ENCODE results near the gene RASAL1.
"Not testable (repeated sequence)": the region's sequence is repeated elsewhere in the genome, so short reads cannot be mapped to it uniquely, and the experiment has no call there.

RASAL1 gene

DNA sequence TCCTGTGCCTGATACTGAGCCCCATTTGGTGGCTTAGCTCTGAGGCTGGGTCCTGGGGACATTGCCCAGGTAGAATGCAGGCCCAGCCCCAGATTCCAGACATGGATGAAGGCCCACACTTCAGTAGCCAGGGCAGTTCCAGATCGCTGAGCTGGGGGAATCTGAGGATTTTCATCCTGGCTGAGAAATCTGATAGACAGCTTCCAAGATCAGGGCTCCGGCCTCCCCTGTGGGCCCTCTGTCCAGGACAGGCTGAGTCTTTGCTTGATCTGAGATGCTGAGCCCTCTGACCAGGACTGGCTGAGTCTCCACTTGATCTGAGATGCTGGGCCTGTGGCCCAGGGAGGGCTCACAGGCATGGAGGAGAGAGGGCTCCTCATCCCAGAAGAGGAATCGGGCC, 3.3 kb upstream of the RASAL1 start:
- no peak for DNase-seq

DNA sequence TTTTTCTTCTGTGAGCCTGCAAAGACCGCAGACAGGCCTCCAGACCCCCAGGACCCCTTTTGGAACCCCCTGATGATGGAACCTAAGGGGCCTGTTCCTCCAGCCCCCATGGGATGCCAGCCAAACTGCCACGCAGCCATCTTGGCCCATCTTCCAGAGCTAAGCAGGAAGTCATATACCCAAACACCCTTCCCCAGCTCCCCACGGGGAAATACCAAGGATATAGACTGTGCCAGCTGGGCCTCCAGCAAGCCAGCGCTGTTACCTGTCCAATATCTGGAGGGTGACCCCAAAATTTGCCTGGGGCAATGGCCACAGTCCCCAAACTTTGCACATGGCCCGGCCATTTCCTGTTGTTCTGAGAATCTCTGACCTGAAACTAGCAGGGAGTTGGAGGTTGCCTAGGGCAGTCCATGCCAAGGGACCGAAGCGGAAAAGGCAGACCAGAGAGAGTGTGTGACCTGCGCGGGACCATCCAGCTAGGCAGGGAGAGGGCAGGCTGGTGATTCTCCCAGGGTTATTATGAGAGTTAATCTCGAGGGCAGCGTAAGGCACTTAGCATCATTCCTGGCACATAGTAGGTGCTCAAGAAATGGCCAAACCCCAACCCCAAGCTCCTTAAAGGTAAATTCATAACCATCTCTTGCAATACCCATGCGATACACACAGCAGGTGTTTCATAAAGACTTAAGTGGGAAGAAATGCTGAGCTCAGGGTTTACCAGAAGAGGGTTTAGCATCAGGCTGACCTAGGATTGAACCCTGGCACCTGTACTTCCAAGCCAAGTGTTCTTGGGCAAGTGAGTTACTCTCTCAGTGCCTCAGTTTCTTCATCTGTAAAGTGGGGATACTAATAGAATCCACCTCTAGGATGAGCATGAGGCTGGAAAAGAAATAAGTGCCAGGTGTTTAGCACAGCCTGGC, 2.6 kb upstream of the RASAL1 start:
- no peak for DNase-seq

DNA sequence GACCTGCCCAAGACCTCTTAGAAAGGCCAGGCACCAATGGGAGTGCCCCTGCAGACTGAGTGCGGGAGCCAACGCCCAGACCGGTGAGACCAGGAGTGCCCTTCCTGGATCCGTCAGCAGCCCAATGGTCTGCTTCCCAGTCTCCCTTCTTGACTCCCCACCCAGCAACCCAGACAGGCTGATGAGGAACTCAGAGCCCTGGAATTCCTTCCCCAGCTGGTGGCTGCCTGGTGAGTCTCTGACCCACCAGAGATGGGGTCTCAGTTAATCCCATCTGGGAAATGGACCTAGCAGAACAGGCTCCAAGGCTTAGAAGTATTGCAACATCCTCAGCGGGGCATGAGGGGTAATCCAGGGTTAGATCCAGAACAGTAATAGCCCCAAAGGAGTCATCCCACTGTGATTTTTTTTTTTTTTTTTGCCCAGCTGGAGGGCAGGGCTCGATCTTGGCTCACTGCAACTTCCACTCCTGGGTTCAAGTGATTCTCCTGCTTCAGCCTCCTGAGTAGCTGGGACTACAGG, 1.5 kb upstream of the RASAL1 start:
- DNase-seq, result no peak

DNA sequence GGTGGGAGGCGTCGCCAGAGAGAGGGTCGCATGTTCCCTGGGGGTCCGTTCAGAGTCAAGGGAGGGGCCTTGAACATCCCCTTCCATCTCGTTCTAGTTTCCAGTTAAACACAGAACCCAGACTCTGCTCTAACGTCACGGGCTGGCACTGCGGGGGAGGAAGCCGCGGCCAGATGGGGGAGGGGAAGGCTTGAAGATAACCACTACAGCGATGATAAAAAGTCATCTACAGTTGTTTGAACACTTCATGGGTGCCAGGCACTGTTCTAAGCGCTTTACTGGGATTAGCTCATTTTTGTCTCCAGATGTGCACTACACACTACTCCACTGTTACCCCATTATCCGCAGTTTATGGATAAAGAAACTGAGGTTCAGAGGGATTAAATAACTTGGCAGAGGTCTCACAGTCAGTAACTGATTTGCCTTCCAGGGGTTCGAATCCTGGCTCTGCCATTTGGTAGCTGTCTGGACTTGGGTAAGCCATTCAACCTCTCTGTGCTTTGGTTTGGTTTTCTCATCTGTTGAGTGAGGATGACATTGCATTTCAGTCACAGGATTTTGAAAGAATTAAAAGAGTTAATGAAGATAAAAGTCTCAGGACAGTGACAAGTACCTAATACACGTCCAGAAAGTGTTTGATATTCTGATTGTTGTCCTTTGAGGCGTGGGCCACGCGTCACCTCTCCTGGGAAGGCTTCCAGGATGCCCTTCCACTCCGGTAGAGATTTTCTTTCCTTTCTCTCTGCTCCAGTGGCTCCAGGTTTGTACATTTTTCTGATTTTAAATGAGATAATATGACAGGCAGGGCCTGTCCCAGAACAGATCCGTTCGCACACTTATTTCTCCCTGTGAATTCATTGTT, 798 bp upstream of the RASAL1 start:
- no peak for DNase-seq

DNA sequence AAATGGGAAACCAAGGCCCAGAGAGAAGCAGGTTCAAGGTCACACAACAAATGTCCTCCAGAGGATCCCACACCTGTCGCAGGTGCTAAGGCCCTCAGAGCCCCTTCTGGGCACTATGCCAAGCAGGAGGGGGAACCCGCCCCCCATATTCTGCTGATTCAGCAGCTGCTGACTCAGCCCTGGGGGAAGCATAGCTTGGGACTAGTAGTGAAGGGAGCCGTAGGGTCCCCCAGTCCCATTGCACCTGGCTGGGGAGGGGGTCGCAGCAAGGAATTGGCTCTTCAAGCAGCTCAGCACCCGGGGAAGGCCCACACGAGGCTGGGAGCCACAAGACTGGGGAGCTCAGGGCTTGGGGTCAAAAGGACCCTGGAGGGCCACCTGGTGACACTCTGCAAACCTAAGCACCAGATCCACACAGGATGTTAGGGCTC, 1.0 kb downstream of the RASAL1 start:
- no peak for DNase-seq

DNA sequence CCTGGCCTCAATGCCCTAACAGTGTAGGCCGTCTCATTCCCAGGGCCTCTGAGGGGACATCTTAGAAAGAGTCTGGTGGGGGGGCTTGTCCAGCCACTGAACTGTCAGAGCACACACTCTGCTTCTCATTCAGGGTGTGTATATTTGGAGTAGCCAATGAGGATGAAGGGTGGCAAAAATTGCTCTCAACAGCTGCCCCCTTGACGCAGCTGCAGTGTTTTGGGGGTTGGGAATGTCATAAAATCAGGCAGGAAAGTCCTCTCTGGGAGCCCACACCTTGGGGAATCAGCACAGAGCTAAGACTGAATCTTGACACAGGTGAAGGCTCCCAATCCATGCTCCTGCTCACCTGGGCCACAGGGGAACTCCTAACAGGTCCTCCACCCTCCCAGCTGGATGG, 1.5 kb downstream of the RASAL1 start:
- DNase-seq, result no peak

DNA sequence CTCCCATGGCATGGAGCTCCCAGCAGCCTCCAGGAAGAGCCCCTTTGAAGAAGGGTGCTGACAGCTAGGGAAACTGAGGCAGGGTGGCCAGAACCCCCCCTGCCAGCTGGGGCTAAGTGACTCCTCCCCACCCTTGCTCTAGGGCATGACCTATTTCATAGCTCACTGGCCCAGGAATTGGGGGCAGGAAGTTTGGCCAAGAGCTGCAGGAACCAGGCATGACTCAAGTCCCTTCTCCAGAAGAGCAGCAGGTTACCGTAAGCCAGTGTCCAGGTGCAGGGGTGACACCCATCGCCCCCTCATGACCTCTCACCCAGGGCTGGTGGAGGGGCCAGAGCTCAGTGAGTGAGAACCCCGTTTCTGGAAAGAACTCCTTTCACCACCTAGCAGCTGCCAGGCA, 1.9 kb downstream of the RASAL1 start:
- no peak for DNase-seq

DNA sequence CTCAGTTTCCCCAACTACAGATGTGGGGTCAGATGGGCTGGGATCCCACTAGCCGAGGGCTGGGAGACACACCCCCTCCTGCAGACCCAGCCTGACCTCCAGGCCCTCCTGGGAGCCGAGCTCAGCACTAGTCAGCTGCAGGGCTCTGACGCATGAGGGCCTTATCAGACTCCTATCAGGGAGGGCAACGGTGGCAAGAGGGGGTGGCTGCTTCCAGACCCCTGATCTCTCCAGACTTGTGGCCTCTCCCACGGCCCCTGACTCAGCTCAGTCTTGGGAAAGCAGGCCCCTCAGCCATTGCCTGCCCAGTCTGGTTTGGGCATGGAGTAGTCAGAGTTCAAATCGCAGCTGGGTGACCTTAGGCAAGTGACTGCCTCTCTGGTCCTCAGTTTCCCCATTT, 2.5 kb downstream of the RASAL1 start:
- no peak for DNase-seq

DNA sequence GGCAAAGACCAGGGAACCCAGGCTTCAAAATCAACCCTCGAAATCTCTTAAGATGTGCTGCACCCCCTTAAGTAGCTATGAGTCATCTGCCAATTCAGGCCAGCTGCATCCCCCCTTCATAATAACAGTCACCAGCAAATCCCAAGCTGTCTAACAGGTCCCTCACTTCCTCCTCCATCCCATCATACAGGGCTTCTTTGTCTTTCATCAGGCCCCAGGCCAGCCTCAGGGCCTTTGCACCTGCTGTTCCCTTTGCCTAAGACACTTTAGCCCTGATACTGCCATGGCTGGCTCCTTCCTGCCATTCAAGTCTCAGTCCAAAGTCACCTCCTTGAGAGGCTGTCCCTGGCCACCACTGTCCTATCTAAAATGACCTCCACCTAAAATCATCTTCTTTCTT, 4.0 kb downstream of the RASAL1 start:
- DNase-seq, result no peak

DNA sequence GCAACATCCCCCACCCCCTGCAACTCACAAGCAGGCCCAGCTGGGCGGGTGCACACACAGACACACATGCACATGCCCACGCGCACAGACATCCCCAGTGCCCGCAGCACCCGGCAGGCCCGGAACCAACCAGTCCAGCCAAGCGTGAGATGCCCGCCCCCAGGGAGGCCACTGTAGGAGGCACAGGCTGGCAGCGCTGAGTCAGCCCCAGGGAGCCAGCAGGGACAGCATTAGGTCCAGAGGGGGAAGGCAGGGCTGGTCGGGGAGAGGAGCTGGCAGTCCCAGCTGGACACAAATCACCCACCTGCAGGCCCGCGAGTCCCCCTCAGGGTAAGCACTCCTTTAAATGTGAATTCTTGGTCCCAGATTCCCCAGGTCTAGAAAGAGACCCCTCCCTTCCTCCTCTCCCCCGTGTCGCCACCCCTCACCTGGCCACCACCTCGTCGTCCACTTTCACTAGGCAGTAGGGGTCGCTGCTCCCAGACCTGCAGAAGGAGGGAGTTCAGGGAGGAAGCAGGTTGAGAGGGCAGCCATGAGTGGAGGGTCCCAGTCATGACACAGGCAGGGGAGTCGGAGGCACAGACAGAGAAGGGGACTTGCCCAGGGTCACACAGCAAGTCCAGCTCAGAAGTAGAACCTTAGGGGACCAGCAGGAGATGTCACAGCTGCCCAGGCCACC, 5.0 kb downstream of the RASAL1 start:
- DNase-seq, result no peak

DNA sequence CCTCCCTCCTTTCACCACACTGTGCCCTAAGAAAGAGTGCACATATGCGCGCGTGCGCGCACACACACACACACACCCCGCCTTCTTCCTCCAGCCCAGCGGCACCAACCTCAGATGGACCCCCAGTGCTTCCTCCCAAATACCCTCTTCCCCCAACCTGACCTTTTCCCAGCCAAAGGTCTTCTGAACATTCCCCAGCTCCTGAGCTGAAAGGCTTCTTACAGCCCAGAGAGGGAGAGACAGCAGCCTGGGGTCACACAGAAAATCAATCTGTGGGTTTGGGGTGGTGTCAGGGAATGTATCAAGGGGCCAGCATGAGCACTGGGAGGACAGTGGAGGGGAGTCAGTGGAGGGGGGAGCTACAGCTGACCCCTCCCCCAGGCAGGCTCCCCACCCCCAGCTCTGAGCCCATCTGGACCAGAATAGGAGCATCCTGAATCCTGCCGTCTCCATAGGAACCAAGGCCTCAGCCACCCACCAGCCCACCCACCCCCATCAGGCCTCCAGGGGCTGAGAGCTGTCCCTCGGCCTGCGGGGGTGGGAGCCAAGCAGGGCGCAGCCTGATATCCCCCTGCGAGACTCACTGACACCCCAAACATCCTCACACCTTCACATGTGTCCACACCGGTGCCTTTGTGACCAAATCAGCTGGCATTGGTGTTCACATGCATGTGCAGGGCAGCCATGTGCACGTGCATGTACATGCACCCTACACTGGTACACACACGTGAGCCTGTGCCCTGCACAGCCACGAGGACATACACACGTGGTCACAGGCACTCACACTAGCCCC, 5.7 kb downstream of the RASAL1 start:
- no peak for DNase-seq

DNA sequence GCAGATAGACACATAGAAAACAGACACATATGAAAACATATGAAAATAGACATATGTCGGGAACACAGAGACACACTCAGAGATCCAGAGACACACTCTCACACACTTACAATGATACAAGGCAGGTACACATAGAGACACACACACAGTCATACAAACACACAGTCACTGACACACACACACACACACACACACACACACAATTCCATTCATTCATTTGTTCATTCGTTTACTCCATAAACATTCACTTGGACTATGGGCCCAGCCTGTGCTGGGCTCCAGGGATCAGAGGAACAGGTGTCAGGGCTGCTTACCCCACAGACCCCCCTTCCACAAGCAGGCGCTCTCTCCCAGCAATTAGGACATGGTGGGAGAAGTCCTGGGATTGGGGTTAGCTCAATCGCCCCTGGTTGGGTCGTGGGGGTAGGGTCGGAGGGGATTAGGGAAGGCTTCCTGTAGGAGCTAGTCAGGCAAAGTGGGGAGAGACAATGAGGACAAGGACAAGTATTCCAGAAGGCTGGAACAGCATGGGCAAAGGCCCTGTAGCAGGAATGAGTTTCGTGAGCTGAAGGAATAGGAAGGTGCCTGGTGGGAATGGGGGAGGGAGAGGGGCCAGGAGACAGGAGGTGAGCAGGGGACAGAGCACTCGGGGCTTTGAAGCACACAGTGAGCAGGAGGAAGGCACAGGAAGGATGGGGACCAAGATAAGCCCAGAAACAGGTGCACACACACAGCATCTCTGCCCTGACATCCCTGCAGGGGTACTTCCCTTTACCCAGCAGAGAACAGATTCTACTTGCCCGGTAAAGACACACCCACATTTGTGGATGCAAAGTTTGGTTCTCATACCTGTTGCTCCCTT, 6.5 kb downstream of the RASAL1 start:
- DNase-seq, result no peak

DNA sequence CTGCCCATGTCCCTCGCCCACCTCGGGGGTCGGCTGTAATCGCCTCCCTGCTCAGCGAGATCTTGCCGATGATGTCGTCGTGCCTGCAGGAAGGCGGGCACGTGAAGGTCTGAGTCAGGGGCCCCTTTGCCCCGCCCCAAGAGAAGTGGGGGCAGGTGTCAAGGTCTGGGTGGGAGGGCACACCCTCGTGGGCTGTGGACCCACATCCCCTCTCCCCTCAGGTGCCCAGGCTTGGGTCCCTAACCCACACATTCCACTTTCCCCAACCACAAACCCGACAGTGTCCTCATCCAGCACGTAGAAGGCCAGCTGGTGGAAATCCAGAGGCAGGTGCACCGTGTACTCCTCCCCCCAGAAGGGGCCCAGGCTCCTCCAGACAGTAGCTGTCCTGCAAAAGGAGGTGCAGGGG, 7.8 kb downstream of the RASAL1 start:
- DNase-seq, result no peak

DNA sequence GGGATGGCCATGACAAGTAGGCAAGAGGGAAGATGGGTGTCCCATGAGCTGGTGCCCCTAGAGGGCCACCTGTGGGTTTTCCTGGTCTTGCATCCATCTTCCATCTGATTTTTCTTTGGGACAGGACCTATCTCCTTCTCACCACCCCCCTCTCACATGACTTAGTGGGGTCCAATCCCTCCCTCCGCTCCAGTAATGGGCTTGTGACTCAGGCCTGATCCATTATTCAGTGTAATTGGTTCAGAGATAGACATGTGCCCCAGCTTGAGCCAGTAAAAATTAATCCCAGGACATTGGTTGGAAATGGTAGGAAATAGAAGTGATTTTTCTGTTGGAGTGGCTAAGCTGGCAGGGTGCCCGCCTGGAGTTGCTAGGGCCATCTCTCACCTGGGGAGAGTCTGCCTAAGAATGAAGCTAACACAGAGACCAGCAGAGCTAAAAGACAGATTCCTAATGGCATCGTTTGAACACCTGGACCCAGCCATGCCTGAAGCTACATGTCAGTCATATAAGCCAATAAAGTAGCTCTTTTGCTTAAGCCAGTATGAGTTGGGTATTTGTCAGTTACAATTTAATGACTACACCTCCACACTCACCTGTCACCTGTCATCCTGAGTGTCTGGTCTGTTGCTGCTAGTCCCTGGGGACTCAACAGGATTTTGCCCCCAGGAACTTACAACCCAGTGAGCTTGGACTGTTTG, 14.7 kb downstream of the RASAL1 start:
- no peak for DNase-seq

DNA sequence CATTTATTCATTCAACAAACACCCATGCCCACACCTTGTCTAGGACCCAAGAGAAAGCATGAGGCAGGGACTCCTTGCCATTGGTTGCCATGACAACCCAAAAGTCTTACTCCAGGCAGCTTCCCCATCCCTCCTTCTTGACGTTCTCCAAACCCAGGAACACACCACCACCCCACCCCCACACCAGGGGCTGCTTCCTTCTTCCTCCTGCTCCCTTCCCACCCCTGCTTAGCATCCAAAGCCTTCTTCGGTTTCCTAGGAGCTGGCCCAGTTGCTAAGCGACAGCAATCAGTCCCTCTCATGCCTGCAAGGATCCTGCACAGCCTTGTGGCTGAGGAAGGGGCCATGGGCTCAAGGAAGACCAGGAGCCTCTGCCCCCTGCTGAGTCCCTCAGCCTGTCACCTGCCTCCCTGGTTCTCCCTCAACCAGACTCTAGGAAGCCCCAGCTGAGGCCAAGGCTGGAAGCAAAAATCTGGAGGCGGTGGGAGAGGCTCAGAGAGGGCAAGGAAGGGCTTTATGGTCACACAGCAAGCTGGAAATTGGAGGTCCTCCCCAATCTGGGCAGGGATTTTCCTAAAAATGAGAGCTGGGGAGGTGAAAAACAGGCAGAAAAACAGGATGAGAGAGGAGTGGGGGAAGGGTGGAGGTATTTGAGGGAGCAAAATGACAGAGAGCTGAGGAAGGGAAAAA, 15.4 kb downstream of the RASAL1 start:
- no peak for DNase-seq

DNA sequence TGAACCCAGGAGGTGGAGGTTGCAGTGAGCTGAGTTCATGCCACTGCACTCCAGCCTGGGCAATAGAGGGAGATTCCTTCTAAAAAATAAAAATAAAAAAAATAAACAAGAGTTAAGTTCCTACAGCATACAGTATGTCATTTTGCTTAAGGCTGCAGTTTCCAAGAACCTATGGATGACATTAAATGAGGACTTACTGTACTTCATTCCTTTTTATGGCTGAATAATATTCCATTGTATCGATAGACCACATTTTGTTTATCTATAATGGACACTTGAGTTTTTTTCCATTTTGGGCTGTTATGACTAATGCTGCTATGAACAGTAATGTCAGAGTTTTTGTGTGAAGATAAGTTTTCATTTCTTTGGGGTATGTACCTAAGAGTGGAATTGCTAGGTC, 17.4 kb downstream of the RASAL1 start:
- no peak for DNase-seq

DNA sequence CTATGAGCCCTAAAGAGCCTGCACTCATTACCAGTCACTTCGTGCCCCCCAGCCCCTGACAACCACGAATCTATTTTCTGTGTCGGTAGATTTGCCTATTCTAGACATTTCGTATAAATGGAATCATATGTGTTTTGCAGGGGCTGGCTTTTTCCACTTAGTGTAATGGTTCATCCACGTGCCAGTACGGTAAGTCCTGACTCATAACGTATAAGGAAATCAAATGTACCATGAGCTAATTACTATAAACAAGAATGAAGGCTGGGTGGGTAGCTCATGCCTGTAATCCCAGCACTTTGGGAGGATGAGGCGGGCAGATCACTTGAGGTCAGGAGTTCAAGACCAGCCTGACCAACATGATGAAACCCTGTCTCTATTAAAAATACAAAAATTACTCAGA, 17.9 kb downstream of the RASAL1 start:
- not testable (repeated sequence) for DNase-seq

DNA sequence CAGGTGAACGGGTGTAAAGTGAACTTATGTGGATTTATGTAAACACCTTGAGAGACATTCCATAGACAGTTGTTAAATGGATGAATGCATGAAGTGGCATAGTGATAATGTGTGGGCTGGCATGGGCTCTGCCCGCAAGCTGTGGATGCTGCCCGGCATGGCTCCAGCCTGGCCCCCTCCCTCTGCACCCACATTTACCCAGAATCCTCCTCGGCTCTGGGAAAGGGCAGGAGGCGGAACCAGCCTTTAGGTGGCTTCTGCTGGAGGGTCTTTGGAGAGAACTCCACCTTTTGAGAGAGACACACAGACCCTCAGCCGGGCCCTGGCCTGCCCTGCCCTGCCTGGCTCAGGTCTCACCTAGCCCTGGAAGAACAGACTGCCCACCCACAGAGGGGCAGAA, 18.7 kb downstream of the RASAL1 start:
- DNase-seq, result no peak

DNA sequence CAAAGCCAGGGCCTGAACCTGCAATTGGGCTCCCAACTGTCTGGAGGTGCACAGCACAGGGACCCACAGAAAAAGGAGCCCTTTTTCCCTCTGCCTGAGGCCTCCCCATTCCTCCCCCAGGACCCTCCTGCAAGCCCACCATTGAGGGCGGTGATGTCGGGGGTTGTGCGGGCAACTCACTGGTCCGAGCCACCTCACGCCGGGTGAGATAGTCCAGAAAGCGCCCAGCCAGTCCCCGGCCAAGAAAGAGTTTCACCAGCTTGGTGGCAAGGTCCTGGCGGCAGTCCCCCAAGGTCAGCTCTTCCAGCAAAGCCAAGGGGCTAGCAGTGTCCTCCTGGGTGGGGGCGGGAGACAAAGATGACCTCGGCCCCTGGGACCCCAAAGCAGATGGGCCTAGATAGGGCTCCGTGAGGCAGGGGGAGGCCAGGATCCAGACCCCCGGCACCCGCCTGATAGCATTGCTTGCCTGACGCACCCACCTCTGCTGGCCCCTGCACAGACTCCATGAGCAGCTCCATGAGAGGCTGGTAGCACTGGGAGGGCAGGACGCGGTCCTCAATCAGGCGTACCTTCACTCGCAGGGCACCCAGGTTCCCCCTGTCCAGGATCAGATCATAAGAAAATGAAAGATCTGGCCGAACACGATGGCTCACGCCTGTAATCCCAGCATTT, 20.0 kb downstream of the RASAL1 start:
- no peak for DNase-seq

Measured in SW 1271 (cell line).